ENCODE measurements around the gene DIMT1. TPM values are rescaled to one million over a fixed set of nuclear protein-coding genes. Genes with fewer than 3 reads are reported as not detected.

Gene DIMT1
- polyA plus RNA-seq, 4 donors = 36.6 to 44.1 (median 40.8) TPM

DNA sequence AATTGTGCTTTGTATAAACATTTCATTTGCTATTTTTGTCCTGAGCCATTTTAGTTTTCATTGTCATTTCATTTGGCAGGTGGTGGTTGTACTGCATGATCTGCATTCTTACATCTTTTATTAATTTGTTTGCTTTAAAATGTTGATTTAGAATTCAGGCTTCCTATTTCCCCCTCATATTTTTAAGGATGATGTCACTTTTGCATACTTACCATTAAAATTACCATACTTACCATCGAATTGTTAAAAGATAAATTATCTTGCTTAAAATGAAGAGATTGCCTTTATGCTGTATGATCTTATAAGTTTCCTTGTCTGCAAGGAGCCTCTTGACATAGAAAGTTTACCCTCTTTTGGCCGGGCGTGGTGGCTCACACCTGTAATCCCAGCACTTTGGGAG lies 31.1 kb downstream of the DIMT1 start:
- DNase-seq (ENCODE audit: low read depth in 4 of 4, low spot score in 3 of 4) = no peak

DNA sequence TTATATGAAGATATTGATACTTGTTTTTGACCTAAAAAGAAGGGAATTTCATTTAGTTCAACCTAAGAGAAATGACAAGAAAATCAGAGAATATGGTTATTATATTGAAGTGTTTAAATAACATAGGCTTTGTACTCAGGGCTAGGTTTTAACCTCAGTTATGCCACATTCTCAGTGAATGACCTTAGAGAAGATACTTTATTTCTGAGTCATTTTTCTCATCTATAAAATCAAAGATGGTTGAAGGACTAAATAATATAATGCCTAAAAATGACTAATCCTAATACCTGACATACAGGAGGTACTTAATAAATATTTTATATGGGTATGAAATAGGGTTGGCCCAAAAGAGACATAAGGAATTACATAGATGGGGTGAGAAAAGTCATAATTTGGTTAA lies 32.3 kb downstream of the DIMT1 start:
- no peak for DNase-seq (ENCODE audit: low read depth in 4 of 4, low spot score in 3 of 4)

DNA sequence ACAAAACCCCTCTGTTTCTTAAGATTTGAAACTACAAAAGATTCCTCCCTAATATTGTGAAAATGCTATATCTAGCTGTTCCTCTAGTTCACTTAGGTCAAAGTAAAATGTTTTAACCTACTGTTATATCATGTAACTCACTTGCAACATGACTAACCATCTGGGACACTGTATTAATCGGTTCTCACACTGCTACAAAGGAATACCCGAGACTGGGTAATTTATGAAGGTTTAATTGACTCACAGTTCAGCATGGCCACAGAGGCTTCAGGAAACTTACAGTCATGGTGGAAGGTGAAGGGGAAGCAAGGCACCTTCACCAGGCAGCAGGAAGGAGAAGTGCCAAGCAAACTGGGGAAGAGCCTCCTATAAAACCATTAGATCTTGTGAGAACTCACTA lies 34.7 kb downstream of the DIMT1 start:
- no peak for DNase-seq (ENCODE audit: low read depth in 4 of 4, low spot score in 3 of 4)

- DNase-seq (ENCODE audit: low read depth in 4 of 4, low spot score in 3 of 4) = no peak
These were observed 41.0 kb downstream of the DIMT1 start for GRCh38 chr5:62362701-62363100.

- peak; percentile 4 to 12 (median 6) for DNase-seq (ENCODE audit: low read depth in 4 of 4, low spot score in 3 of 4)
These were observed 49.5 kb downstream of the DIMT1 start for GRCh38 chr5:62354028-62354874.

DNA sequence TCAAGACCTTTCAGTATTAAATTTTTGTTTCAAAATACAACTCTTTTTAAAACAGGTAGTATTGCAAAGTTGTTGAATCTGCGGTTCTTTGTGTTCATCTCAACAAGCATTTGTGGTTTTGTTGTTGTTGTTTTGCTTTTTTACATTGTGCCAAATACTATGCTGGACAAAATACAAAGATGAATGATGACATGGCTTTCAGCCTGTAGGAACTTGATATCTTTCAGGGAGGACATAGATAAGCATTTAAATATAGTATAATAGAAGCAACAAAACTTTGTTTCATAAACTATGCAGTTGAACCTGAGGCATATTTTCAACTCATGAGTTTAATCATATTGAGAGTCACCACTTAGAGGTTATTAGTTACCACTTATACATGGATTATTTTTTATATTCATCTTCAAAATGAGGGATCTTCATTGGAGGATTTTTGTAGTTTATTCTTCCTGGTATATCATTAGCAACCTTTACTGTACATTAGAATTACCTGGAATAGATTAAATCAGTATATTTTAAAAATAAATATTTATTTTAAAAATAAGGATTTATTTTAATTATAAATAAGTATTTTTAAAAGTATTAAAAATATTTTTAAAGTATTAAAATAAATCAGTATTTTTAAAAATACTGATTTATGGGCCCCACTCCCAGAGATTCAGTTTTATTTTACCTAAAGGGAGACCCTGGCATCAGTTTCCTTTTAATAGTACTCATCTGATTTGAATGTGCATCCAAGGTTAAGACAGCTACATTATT lies 54.8 kb downstream of the DIMT1 start:
- no peak for DNase-seq (ENCODE audit: low read depth in 4 of 4, low spot score in 3 of 4)

- no peak for DNase-seq (ENCODE audit: low read depth in 4 of 4, low spot score in 3 of 4)
These were observed 55.8 kb downstream of the DIMT1 start for GRCh38 chr5:62347928-62348327.

GRCh38 chr5:62346748-62347147 lies 57.0 kb downstream of the DIMT1 start:
- DNase-seq (ENCODE audit: low read depth in 4 of 4, low spot score in 3 of 4) = no peak

GRCh38 chr5:62343428-62343827 lies 60.3 kb downstream of the DIMT1 start:
- DNase-seq (ENCODE audit: low read depth in 4 of 4, low spot score in 3 of 4) = no peak

DNA sequence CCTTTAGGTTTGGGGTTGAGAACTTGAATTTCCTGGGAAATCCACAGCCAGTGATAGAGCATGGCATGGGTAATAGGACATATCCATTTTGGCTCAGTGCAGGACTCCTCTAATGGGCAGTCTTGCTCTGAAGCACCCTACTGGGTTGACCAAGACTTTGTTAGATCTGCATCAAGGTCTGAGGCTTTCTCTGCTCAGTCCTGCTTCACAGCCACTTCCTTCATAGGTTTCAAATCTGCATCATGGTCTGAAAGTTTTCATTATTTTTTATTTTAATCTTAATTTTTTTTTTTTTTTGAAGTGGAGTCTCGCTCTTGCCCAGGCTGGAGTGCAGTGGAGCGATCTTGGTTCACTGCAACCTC lies 61.2 kb downstream of the DIMT1 start:
- no peak for DNase-seq (ENCODE audit: low read depth in 4 of 4, low spot score in 3 of 4)

DNA sequence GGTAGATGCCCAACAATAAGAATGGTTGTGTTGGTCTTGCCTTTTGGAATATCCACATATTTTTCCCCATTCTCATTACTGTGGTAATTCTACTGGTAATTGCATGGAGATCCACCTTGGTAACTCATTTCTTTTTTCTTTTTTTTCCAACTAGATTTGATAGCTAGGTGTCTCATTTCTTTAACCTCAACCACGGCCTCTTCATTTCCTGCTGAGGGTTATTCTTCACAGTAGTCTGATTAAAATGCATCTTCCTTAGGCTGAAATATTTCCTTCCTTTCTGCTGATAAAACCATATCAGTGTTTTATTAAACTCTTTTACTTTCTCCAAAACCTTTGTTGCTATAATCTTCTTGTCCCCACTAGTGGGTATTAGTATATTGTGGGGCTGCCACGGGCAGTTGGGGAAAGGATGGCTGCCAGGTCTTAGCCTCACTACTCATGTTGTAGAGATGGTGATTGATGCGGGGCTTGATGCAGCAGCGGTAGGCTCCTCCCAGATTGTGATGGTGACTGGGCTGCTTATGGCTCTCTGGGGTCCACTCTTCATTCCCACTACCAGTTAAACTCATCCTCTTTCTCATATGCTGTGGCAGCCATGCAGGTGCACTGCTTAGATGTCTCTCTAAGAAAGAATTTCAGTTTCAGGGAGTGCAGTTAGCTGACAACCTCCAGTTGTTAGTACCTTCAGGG lies 61.8 kb downstream of the DIMT1 start:
- DNase-seq (ENCODE audit: low read depth in 4 of 4, low spot score in 3 of 4) = no peak

DNA sequence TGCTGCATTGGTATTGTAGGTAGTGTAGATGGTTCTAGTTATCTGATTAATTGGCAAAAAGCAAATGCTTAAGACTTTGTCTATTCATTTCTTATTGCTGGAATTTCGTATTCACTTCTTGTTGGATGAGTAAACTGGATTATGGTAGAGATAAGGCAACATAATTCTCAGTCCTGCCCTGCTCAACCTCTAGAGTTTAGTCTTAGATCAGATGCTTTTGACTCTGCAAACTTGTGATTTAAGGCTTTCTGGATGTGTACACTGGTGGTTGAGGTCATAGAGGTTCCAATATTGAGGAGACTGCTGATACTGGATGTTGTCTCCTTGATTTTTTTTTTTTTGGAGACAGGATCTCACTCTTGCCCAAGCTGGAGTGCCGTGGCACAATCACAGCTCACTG lies 62.7 kb downstream of the DIMT1 start:
- DNase-seq (ENCODE audit: low read depth in 4 of 4, low spot score in 3 of 4) = no peak

DNA sequence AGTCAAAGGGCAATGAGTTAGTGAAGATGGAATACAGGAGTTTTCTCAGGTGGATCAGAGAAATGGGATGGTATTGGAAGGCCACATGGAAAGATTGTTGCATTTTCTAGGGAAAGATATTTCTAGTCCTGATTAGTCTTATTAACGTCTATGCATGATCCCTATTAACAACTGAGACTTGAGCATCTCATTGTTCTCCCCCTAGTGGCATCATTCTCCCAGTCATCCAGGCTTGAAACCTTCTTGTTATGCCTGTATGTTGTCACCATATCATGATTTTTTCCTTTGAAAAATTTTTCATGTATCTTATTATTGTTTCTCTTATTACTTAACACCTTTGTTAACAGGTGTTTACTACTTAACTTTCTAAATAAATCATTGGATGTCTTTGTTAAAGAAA lies 63.3 kb downstream of the DIMT1 start:
- DNase-seq (ENCODE audit: low read depth in 4 of 4, low spot score in 3 of 4) = no peak

Other genes starting within 250 kb of the DIMT1 start
- gene KIF2A, start 97.7 kb downstream of the DIMT1 start, polyA plus RNA-seq (ENCODE audit: insufficient read length in 4 of 4) = 10 to 100 TPM; 47.7 to 78.1 (median 61.6) TPM
- gene IPO11, start 8.9 kb upstream of the DIMT1 start, polyA plus RNA-seq (ENCODE audit: insufficient read length in 4 of 4) = 10 to 100 TPM; 26.3 to 43.1 (median 37.2) TPM
- gene LRRC70, start 174.9 kb upstream of the DIMT1 start, polyA plus RNA-seq (ENCODE audit: insufficient read length in 4 of 4) = 1 to 10 TPM; 5.3 to 7.8 (median 6.0) TPM